Measurements from ENCODE around the gene LRRFIP1. TPM values are rescaled to one million over a fixed set of nuclear protein-coding genes. Genes with fewer than 3 reads are reported as not detected.

Gene LRRFIP1
- total and polyA plus RNA-seq, 10 of the 15 experiments (the other 5 are each of a cell fraction or from before 2014, with no cell fraction given), result 36.2 to 120 (median 74.3) TPM

DNA sequence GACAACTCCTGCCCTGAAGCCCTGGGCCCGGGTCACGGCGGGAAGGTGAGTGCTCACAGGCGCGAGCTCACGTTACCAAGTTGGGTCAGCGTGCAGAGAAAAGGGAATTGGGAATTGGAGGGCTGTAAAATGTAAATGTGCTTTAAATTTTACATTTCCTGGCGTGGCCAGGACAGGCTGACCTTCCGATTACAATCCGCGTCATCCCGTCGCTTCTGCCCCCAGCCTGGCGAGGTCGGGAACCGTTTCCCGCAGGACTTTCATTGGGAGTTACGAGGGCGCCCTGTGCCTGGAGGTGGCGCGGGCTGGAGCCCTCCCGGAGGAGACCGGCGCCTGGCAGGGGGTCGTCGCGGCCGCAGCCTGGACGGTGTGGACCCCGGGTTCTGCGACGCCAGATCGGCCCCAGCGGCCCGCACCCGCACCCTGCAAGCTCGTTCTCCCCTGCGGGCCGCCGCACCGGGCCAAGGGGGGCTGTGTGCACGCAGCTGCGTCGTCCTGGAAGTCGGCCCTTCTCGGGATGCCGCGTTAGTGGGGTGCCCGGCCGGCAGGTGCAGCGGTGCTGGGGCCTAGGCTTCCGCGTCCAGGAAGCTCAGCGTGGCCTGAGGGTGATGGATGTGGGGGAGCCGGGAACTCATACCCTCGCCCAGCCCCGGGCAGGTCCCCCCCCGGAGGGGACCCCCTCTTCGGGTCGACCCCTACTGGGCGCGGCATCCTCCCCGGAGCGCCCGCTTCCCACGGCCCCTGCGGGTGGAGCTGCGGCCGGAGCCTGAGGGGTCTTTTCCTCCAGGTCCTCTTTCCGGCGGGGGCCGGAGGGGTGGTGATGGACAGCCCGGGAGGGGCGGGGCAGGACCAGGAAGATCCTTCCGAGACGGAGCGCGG, 63.9 kb downstream of the LRRFIP1 start (continued):
- TF ChIP-seq GATAD2B (conservative IDR thresholded peaks at IDR 0.05; ENCODE audit: low read depth) (peak; percentile 85), TCF12 (IDR thresholded peaks at IDR 0.05; ENCODE audit: low read depth, low read length) (0 out of 2 replicates have a peak, but pooled peaks have one; percentile 20), BCL3 (IDR thresholded peaks at IDR 0.05; ENCODE audit: borderline replicate concordance, insufficient read depth, low read depth, low read length, poor library complexity, severe bottlenecking) (no peak), EP300 (IDR thresholded peaks at IDR 0.05; ENCODE audit: borderline replicate concordance in 1 of 2, control insufficient read depth in 1 of 2, low read depth in 2 of 2, low read length in 2 of 2) (no peak), NFYB (IDR thresholded peaks at IDR 0.05; ENCODE audit: insufficient read depth, low read depth, low read length) (no peak), RCOR1 (conservative IDR thresholded peaks at IDR 0.05; ENCODE audit: low read depth, low read length) (no peak), IKZF2 (IDR thresholded peaks at IDR 0.05) (peak; percentile 7 to 35; a peak in 2 of 4 replicates), RELB (IDR thresholded peaks at IDR 0.05; ENCODE audit: low read depth) (no peak), RB1 (IDR thresholded peaks at IDR 0.05; ENCODE audit: borderline replicate concordance) (no peak), CBX5 (IDR thresholded peaks at IDR 0.05; ENCODE audit: low read depth) (no peak), HDAC2 (IDR thresholded peaks at IDR 0.05) (no peak), HDAC6 (IDR thresholded peaks at IDR 0.05; ENCODE audit: unreplicated experiment) (no peak), TCF3 (IDR thresholded peaks at IDR 0.05; ENCODE audit: borderline replicate concordance, insufficient read depth, low read depth, low read length) (0 out of 2 replicates have a peak, but pooled peaks have one; percentile 46), BACH1 (IDR thresholded peaks at IDR 0.05; ENCODE audit: borderline replicate concordance) (0 out of 2 replicates have a peak, but pooled peaks have one; percentile 13)
- TF ChIP-seq, protein P1, sequence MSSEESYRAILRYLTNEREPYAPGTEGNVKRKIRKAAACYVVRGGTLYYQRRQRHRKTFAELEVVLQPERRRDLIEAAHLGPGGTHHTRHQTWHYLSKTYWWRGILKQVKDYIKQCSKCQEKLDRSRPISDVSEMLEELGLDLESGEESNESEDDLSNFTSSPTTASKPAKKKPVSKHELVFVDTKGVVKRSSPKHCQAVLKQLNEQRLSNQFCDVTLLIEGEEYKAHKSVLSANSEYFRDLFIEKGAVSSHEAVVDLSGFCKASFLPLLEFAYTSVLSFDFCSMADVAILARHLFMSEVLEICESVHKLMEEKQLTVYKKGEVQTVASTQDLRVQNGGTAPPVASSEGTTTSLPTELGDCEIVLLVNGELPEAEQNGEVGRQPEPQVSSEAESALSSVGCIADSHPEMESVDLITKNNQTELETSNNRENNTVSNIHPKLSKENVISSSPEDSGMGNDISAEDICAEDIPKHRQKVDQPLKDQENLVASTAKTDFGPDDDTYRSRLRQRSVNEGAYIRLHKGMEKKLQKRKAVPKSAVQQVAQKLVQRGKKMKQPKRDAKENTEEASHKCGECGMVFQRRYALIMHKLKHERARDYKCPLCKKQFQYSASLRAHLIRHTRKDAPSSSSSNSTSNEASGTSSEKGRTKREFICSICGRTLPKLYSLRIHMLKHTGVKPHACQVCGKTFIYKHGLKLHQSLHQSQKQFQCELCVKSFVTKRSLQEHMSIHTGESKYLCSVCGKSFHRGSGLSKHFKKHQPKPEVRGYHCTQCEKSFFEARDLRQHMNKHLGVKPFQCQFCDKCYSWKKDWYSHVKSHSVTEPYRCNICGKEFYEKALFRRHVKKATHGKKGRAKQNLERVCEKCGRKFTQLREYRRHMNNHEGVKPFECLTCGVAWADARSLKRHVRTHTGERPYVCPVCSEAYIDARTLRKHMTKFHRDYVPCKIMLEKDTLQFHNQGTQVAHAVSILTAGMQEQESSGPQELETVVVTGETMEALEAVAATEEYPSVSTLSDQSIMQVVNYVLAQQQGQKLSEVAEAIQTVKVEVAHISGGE (CRISPR knock-in tag; IDR thresholded peaks at IDR 0.05), result no peak
- TF ChIP-seq, protein P2, sequence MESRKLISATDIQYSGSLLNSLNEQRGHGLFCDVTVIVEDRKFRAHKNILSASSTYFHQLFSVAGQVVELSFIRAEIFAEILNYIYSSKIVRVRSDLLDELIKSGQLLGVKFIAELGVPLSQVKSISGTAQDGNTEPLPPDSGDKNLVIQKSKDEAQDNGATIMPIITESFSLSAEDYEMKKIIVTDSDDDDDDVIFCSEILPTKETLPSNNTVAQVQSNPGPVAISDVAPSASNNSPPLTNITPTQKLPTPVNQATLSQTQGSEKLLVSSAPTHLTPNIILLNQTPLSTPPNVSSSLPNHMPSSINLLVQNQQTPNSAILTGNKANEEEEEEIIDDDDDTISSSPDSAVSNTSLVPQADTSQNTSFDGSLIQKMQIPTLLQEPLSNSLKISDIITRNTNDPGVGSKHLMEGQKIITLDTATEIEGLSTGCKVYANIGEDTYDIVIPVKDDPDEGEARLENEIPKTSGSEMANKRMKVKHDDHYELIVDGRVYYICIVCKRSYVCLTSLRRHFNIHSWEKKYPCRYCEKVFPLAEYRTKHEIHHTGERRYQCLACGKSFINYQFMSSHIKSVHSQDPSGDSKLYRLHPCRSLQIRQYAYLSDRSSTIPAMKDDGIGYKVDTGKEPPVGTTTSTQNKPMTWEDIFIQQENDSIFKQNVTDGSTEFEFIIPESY (IDR thresholded peaks at IDR 0.05), result no peak

Data from GM12878 (cell line).